ENCODE data around the gene ZMYND12.

ZMYND12 gene

GRCh38 chr1:42385283-42385682 lies 70.5 kb downstream of the ZMYND12 start:
- no peaks in the 10 kb centered on the region for H3K27me3 ChIP-seq (ENCODE audit: insufficient read depth, low read depth, severe bottlenecking)
- H3K36me3 ChIP-seq = peaks cover 2% of the 10 kb centered on the region; the same call in 1 of the 2 replicates
- no peak for DNase-seq
- H3K9me3 ChIP-seq (ENCODE audit: severe bottlenecking) = no peaks in the 10 kb centered on the region
- H3K27ac ChIP-seq = no peak overlapping the region
- H3K4me3 ChIP-seq (ENCODE audit: low read depth, low read length) = no peak overlapping the region
- no peak for TF ChIP-seq CTCF (IDR thresholded peaks at IDR 0.05; ENCODE audit: low read depth, low read length)

GRCh38 chr1:42381280-42381673 lies 74.5 kb downstream of the ZMYND12 start:
- DNase-seq = no peak
- Histone ChIP-seq H3K36me3 (peaks cover 2% of the 10 kb centered on the region; the same call in 1 of the 2 replicates), H3K4me3 (ENCODE audit: low read depth, low read length) (peak overlapping the region; percentile 78), H3K27ac (peak overlapping the region; percentile 58), H3K9me3 (ENCODE audit: severe bottlenecking) (no peaks in the 10 kb centered on the region), H3K27me3 (ENCODE audit: insufficient read depth, low read depth, severe bottlenecking) (no peaks in the 10 kb centered on the region)
- no peak for TF ChIP-seq CTCF (IDR thresholded peaks at IDR 0.05; ENCODE audit: low read depth, low read length)

GRCh38 chr1:42380586-42381279 lies 75.1 kb downstream of the ZMYND12 start, which contains the start of gene RIMKLA:
Gene RIMKLA, plus strand, starts transcription at chr1:42380792. Its CDS starts 143 bp downstream, at chr1:42380935.
- Histone ChIP-seq H3K36me3 (peaks cover 2% of the 10 kb centered on the region; the same call in 1 of the 2 replicates), H3K27me3 (ENCODE audit: insufficient read depth, low read depth, severe bottlenecking) (no peaks in the 10 kb centered on the region), H3K4me3 (ENCODE audit: low read depth, low read length) (peak within 1 kb of the TSS; percentile 78), H3K9me3 (ENCODE audit: severe bottlenecking) (no peaks in the 10 kb centered on the region), H3K27ac (peak within 1 kb of the TSS; percentile 58)
- TF ChIP-seq CTCF (IDR thresholded peaks at IDR 0.05; ENCODE audit: low read depth, low read length) = no peak
- peak; percentile 77 for DNase-seq

All from WERI-Rb-1 (cell line).